HG03066 (cell line): ENCODE data around the gene ENPP7.

Source experiments
- ATAC-seq: cut with Tn5 transposase; IDR thresholded peaks from one replicate; pipeline ENCODE4 v1.9.1; 2021; ENCODE audit warnings: low read depth; ENCODE audit not compliant: unreplicated experiment

The ENPP7 gene

DNA sequence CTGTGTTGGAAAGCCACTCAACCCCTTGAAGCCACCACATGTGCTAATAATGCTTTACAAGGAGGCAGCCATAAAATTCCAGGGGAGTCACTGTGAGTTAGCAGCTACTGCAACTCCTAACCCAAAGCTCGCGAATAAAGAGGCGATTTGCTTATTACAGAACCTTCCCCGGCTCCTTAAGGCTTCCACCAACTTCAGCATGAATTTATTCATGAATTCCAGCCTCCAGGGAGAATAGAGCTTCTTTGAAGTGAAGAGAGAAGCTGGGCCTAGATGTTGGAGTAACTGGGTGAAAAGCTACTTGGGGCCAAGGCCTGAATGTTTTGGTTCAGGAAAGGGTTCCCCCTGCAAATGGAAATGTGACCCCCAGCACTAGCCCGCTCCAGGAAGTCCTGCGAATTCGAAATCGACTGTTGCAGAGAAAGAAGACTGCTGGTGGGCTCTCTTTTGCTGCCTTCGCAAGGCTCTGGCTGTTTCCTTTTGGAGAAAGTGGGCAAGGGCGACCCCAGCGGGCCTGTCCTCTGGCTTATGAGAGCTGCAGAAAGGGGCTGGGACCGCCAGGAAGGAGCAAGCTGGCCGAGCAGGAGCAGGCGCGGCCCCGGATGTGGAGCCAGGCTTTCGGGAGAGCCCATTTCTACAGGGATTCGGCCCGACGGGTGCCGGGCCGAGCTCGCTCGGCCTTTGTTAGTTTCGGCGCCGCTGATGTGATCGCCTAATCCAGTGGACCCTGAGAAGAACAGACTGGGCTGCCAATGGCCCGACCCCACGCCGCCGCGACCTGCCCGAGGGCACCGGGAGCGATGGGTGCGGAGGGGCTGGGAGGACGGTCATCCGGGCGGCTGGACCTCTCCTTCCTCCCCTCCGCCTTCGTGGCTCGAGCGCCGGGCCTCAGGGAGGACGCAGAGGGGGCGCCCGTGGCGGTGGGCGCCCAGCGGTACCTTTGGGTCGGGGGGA lies 58.5 kb downstream of the ENPP7 start:
- ATAC-seq = no peak

DNA sequence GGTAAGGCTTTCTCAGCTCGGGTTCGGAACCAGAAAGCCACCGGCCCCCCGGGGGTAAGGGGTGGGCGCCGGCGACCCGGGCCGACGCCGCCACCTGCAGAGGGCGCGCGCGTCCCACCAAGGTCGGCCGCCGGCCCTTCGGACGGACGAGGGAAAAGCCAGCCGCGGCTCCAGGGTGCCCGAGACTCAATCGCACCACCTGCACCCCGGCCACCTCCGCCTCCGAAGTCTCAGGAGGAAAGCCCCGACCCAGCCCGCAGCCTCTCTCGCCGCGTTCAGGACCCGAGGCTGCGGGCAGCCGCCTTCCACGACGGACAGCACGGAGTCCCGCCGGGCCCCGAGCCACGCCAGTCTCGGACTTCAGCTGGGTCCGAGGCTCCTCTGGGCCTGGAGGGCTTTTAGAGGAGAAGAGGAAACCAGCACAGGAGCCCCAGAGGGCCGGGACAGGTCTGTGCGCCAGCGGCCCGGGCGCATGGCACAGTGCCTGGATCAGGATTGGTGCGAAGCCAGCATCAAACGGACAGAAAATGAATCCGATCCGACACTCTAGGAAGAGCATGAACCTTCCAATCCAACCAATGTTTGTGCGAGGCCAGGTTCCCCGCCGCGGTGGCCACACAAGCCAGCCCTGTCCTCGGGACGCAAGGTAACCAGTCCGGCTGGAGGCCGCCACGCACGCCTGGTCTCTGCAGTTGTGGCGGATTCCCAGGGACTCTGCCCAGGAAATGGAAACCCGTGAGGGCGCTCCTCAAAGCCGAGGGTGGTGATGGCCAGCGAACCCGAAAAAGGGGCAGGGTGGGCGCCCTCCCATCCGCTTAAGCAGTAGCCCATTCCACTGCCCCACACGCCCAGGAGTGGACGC lies 59.4 kb downstream of the ENPP7 start:
- no peak for ATAC-seq

DNA sequence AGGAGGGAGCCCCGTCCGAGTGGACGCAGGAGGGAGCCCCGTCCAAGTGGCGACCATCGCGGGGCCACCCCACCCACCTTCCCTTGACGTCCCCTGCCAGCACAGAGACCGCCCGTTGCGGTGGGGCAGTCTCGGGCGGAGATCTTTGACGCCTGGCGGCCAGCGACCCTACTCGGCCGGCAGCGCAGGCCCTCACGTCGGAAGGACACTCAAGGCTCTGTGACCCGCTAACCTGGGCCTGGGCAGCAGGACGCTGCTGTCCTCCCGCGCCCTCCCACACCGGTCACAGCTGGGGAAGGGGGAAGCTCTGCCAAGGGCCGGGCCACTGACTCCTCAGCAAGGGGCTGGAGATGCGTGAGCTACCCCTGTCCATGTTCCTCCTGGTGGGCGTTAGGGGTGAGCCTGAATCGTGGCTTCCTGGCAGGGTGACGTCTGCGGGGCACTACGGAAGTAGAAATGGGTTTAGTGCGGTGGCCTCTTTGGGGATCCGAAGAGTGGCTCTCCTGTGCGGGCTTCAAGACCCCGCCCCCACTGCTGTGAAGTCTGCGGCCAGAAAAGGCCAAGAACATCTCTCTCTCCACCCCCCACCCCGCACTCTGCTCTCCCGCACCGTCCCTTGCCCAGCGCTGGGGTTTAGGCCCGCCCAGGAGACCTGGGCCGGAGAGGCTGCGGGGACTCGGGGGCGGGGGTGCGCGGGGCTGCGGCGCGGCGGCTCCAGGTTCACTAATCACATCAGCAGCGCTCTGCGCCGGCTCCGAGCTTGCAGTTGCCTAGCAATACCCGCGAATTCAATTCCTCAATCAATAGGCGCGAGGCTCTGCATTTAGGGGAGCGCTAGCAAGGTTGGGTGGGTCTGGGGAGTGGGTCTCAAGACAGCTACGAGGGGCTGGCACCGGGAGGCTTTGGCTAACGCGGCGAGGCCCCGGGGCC lies 60.3 kb downstream of the ENPP7 start:
- ATAC-seq = no peak

DNA sequence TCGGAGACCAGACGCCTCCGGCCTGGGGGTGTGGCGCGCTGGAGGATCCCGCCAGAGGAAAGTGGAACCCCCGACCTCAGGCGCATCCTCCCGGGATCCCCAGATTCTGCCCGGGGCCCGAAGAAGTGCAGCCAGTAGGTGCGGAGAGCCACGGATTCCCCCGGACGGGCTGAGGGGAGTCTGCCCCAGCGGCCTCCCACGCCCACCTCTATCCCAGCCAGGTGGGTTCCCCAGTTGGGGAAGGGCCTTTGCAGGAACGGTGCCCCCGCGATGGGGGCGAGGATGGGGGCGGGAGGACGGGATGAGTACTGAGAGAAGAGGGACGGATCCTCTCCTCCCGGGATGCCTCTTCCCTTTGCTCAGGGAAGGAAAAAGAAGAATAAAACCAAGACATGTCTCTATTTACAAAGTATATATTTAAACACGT lies 61.0 kb downstream of the ENPP7 start:
- no peak for ATAC-seq
